Measurements from ENCODE around the gene IP6K1.

IP6K1 gene

GRCh38 chr3:49723628-49724551 lies 62.5 kb downstream of the IP6K1 start, which contains the start of gene GMPPB:
TSS of gene GMPPB (minus strand) at chr3:49723951. CDS start at chr3:49723726, 225 bp downstream.
- DNase-seq (ENCODE audit: low read depth), result peak; percentile 84

DNA sequence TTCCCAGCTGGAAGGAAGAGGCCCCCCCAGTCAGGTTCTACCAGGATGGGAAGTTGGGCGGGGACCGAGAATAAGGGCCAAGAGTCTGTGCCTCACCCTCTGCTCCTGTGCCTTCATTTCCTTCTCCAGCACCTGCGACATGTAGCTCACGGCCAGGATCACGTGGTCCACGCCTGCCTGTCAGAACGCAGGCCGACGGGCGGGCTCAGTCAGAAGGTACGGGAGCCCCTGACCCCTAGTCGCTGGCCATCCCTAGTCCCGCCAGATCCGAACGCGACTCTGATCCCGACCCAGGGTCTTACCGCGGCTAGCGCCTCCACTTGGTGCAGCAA lies 63.1 kb downstream of the IP6K1 start:
- peak; percentile 38 for DNase-seq (ENCODE audit: low read depth)

DNA sequence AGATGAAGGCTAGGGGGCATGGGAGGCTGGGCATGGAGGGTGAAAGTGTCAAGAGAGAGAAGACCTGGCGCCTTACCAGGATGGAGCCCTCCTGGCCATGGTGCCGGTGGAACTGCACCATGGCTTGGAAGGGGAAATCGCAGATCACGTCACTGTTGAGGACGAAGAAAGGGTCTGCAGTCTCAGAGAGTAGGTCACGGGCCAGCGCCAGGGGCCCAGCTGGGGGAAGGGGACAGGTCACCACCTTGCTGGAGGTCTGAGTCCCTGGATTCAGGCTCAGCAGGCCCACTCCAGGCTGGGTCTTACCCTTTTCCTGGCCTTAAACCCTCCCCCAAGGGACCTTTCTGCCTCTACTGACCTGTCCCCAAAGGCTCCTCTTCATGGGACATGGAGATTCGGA lies 63.4 kb downstream of the IP6K1 start:
- DNase-seq (ENCODE audit: low read depth), result no peak

- DNase-seq (ENCODE audit: low read depth), result no peak
Observed at GRCh38 chr3:49721896-49722781, 64.2 kb downstream of the IP6K1 start.

DNA sequence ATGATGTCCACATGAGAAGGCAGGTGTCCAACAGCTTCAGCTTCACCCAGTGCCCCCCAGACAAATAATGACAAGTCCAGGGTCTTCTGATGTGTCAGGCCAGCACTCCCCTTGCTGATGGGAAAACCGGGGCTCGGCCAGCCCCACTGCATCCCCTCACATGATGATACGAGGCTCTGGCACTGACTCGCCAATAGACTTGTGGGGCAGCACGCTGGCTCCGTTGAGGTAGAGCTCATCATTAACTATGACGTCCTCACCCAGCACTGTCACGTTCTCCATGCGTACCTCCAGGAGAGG lies 64.8 kb downstream of the IP6K1 start:
- DNase-seq (ENCODE audit: low read depth), result no peak

GRCh38 chr3:49720855-49721595 lies 65.3 kb downstream of the IP6K1 start:
- no peak for DNase-seq (ENCODE audit: low read depth)

DNA sequence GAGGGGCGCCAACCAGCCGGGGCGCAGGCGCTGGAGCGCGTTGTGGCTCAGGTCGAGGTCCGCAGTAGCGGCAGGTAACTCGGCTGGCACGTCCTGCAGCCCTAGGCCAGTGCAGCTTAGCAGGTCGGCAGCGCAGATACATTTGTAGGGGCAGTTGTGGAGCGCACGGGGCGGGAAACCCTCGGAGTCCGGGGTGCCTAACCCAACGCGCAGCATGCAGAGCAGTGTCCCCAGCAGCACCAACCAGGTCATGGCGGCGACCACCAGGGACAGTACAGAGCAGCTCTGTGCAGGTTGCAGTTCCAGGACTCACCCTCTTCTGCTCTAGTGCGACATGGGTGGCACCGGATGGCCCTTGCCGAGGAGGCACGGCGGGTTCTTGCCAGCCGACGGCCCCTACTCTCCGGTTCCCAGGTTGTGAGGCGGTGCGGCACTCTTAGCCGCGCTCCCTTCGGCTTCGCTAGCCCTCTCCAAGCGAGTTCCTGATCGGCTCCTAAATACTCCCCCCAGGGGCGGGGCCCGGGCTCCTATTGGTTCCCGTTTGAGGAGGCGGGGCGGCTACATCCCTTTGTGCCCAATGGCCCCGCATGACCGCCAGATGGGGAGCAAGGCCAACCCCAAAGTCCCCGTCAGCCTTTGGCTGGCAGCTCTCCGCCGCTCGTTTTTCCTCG lies 67.0 kb downstream of the IP6K1 start, which contains the start of gene AMIGO3:
AMIGO3 (minus strand) TSS at position 471 of the 671 bp plus-strand sequence; CDS start at position 252, 219 bp downstream.
- peak; percentile 84 for DNase-seq (ENCODE audit: low read depth)

DNA sequence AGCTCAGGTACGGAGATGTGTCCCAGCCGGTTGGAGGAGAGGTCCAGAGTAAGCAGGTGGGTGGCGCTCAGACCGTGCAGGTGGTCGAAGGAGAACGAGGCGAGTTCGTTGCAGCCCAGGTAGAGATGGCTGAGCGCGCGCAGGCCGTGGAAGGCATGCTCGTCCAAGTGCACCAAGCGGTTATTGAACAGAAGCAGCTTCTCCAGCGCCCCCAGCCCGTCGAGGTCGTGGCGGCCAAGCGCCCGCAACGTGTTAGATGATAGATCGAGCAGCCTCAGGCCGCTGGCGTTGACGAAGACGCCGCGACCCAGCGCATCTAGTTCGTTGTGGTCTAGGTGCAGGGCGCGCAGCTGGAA lies 67.5 kb downstream of the IP6K1 start:
- DNase-seq (ENCODE audit: low read depth), result no peak

DNA sequence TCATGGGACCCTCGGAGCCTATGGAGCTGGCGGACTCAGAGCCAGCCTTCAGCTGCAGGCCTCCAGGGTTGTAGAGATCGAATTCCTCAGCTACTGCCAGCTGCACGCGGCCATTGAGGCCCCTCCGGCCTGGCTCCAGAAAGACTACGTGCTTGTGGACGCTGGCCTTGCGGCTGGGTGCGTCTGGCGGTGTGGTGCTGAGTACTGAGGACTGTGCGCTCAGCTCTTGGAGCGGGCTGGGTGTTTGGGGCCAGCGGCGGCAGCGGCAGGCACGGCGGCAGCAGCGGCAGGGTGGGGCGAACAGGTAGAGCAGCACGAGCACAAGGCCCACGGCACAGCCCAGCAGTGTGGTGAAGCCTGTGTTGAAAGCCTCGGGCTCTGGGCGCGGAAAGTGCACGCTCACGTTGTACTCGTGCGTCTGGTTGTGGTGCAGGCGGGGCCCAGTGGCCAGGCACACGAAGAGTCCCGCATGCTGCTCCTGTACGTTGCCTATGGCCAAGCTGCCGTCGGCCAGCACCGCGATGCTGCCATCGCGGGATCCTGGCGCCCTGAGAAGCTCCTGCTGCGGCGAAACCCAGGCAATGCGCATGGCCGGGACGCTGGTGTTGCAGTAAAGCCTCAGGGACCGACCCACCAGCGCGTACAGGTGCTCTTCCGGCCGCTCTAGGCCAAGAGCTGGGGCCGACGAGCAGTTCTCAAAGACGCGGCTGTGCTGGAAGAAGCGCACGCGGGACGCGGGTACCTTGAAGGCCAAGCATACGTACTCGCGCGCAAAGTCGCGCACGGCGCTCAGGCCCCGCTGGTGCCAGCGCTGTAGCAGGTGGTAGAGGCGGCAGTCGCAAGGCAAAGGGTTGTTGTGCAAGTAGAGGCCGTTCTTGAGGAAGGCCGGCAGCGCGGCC lies 68.1 kb downstream of the IP6K1 start:
- DNase-seq (ENCODE audit: low read depth), result no peak

DNA sequence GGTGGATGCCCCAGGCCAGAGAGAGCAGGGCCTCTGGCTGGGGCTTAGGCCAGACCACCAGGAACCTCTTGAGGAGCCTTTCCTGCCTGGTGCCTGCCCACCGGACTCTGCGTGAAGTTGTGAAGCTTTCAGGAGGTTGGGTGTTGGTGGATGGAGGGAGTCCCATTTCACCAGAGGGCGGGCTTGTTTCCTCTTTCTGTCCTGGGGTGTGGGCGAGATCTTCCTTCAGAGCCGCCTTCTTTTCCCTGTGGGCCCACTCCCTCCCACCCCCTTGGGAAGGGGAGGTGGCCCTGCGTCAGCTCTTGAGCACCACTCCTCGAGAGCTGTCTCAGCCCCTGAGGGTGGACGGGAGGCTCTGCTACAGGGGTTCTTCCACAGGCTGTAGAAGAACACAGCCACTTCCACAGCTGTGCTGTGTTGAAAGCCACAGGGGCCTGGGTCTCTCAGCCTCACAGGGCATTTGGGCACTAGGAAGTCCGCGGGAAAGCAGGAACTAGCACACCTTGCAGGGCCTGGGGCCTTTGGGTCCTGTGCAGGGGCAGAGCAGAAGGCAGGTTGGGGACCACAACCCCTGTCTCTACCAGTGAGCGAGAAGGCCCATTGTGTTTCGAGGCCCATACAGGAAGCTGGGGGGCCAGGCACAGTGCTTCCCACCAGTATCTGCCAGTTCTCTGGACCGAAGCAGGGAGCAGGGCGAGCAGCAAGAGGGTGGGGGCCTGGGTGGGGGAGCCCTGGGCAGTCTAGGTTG lies 69.0 kb downstream of the IP6K1 start:
- no peak for DNase-seq (ENCODE audit: low read depth)

GRCh38 chr3:49716691-49717210 lies 69.6 kb downstream of the IP6K1 start:
- no peak for DNase-seq (ENCODE audit: low read depth)

DNA sequence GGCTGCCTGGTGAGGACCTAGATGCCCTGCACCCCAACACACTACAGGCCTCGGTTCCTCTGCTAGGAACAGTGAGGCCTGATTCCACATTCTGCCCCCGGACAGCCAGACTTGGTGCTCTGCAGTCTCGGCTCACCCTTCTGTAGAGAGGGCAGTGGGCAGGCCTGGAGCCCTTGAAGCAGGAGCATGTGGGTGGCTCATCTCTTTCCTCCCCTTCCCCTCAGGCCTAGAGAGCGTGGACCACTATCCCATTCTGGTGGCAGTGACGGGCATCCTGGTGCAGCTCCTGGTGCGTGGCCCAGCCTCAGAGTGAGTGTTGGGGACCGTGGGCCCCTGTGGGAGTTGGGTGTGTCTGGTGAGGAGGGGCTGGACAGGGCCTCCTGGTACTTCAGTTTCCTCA lies 70.2 kb downstream of the IP6K1 start:
- DNase-seq (ENCODE audit: low read depth), result no peak

DNA sequence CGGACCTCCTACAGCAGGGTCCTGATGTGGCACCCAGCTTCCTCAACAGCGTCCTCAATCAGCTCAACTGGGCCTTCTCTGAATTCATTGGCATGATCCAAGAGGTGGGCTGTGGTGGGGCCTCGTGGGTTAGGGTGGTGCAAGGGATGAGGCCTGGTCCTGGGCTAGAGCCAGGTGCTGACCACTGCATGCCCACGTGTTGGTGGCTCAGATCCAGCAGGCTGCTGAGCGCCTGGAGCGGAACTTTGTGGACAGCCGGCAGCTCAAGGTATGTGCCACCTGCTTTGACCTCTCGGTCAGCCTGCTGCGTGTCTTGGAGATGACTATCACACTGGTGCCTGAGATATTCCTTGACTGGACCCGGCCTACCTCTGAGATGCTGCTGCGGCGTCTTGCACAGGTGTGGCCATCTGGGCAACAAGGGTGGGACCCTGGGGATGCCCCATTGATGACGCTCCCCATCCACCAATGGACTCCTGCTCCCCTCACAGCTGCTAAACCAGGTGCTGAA lies 70.7 kb downstream of the IP6K1 start:
- DNase-seq (ENCODE audit: low read depth), result no peak

DNA sequence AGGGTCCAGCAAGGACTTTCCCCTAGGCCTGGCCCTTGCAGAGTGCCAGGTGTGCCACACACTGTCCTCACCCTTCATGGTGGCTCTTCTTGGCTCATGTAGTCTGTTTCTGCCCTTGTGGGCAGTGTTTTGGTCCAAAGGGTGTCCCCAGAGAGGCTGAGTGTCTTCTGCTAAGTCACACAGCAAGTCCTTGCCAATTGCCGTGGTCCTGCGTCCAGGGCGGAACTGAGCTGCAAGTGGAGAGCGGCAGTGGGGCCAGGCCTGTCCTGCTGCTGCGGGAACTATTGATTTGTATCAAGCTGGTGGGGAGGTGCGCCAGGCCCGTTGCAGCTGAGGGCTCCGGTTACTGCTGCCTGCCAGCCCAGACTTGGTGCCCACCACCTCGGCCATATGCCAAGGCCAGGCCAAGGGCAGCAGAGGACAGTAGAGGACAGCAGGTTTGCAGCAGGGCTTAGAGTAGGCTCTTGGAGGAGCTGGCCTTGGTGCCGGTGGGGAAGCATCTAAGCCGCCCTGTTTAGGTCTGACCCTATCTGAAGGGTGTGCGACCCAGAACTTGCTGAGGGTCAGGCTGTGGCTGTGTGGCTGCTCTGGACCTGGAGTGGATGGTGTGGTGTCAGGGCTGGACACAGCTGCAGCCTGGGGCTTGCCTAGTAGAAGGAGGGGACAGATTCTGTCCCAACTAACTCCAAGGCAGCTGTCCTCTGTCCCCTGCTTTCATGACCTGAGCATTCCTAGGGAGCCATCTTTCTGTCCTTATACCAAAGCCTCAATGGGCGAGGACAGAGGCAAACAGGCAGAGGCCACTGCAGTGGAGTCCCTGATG lies 71.4 kb downstream of the IP6K1 start:
- no peak for DNase-seq (ENCODE audit: low read depth)

- no peak for DNase-seq (ENCODE audit: low read depth)
Observed at GRCh38 chr3:49713336-49714105, 72.8 kb downstream of the IP6K1 start.

- DNase-seq (ENCODE audit: low read depth), result no peak
Observed at GRCh38 chr3:49712631-49713317, 73.6 kb downstream of the IP6K1 start.

- no peak for DNase-seq (ENCODE audit: low read depth)
Observed at GRCh38 chr3:49712166-49712565, 74.2 kb downstream of the IP6K1 start.

Data from stimulated activated CD8-positive, alpha-beta memory T cell treated with anti-CD3 and anti-CD28 coated beads, Interleukin-7, amount 100 ng/mL, for 24 hours (primary cell).